Central memory CD4-positive, alpha-beta T cell (primary cell): ENCODE measurements around the gene CACNA2D4.

Experiments used
- DNase-seq: peaks from one replicate; pipeline ENCODE4 v3.0.0; 2022

CACNA2D4 gene

DNA sequence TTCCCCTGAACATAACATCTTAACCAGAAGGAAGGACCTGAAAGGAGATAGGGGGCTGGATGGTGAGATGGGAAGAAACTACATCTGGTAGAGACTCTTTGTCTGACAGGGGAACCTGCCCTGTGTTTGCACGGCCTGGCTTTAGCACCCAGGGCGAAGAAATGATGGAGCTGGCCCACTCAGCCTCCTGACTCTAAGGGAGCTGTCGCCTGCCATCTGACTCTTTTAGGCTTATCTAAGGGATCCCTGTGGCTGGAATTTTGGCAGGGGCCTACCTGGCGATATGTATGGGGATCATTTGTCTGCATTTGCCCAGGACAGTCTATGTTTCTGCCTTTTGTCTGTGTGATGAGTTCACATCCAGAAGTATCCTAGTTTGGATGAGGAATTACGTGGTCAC, 15.6 kb upstream of the CACNA2D4 start:
- DNase-seq: no peak

DNA sequence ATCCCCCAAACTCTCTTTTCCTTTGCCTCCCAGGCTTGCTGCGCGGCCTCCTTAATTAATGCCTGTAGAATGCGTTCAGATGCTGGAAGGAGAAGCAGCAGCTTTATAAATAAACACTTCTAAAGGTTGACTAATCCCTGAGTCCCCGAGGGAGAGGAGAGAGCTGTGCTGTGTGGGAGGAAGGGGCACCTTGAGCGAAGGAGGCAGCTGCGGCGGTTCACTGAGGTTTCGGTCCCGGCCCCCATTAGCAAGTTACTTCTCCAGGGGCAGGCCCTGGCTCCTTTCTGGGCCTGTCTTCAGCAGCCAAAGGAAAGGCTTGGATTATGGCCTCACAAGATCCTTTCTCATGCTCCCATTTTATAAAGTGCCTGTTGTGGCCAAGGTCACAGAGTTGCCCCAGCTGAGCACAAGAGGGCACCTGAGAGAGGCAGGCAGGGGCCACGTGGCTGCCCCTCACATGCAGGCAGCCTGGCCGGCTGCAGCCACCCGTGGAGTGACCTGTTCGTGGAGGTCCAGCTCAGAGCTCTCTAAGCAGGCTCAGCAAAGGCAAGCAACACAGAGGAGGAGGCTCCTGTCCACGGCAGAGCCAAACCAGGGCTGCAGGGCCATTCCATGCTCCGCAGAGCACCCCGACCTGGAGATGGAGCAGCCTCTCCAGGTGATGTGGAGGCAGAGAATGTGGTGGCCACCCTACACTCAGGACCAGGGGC, 15.0 kb upstream of the CACNA2D4 start:
- DNase-seq: no peak

DNA sequence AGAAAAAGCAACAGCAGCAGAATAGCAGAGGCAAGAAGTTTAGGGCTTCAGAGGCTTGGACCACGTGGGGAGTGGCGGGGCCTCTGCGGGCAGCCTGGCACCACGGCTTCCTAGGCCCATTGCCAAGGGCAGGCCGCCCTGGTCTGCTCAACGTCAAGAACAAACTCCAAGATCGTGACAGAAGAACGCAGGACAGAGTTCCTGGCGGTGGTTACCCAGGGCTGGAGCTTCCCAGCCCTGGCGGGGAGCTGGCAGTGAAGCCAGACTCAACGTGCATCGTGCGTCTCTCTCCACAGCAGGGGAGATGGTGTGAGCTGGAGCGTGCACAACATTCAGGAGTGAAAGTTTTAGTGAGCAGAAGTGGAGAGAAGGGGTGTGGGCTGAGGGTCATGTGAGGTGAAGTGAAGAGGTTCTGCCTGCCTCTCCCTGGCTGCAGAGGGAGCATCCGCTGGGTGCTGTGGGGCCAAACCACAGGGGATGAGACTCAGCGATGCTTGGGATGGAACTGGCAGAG, 13.9 kb upstream of the CACNA2D4 start:
- no peak for DNase-seq

DNA sequence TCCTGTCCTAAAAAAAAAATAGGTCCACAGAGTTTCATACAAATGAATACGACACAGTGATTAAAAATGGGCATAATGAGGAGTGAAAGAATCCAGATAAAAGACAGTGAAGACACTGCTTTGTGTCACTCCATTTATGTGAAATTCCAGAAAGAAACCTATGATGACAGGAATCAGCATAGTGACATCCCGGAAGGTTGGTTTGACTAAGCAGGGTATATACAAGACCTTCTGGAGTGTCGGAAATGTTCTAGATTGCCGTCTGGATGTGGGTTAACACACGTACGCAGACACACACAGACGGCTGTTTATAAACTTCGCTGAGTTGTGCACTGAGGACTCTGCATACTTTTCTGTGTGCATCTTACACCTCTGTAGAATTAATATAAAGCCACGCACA, 13.2 kb upstream of the CACNA2D4 start:
- DNase-seq: no peak

DNA sequence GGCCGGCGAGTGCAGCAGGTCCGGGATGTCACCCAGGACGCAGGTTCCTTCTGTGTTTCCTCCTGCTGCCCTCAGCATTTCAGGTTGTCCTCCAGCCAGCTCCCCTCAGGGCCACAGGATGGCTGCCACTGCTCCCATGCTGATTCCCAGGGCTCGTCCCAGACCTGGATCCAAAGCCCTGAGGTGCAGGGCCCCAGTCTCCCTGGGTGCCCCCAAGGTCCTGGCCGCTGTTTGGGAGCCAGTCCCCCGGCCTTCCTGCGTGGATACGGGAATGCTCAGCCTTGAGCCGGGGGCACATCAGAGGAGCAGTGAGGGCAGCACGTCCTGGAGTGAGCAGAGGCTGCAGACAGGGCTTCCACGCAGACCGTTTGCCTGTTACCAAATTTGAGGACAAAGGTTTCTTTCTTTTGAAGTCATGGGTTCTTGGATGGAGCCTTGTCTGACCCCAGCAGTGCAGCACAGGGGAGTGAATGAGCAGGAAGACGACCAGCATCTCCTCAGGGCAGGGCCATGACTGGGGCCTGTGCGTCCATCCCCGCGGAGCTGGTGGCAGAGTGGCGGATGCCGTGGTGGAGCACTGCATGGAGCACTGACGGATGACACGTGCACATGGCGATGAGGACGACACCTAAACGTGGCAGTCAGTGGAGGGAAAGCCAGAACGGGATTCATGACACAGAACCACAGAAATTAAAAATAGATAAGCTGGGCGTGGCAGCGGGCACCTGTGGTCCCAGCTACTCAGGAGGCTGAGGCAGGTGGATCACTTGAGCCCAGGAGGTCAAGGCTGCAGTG, 12.5 kb upstream of the CACNA2D4 start:
- no peak for DNase-seq

DNA sequence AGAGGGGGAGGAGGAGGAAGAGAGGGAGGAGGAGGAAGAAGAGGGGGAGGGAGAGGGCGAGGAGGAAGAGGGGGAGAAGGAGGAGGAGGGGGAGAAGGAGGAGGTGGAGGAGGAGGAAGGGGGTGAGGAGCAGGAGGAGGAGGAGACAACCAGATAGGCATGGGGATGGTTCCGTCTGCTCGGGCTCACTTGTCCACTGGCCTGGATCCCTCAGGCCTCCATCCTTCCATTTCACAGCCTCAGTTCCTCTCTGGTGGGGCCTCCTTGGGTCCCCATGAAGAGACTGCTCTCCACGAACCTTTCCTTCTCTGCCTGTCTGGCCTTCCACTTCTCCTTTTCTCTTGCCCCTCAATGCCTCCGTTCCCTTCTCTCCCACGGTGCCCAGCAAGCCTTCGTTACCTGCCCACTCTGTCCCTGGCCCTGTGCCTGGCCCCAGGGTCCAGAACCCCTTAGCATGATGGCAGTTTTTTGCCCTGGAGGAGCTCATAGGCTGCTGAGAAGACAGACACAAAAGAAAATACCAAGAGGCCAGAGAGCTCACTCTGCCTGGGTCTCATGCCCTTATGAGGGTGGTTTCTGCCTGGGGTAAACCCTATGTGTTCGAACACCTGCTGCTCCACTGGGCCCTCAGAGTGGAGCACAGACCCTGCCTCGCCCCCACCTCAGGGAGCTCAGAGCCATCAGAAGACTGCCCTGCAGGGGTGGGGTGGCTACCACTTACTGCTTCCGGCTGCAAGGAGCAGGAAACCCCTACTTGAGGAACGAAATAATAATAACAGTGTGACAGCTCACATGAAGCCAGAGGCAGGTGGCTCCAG, 11.7 kb upstream of the CACNA2D4 start:
- DNase-seq: no peak

DNA sequence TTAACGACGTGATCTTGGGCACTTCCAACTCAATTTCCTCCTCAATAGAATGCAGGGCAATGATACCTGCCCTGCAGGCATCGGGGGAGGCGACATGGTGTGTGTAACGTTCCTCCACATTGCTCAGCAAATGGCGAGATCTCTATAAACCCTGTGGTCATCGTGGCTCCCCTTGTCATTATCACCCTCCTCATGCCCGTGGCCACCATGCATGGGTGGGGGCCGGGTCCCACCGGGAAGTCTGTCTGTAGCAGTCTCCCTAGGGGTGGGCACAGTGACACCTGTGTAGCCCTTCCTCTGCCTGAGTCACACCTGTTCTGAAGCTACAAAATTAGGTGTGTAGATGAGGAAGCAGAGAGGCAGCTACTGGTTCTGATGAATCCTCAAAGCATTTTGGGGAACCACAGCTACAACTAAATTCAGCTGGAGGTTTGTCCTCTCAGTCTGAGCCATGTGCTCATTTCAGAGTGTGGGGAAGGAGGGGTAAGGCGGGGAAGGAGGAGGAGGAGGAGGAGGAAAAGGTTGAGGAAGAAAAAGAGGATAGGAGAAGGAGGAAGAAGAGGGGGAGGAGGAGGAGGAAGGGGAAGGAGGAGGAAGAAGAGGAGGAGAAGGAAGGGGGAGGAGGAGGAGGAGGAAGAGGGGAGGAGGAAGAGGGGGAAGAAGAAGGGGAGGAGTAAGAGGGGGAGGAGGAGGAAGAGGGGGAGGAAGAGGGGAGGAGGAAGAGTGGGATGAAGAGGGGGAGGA, 11.0 kb upstream of the CACNA2D4 start:
- no peak for DNase-seq

DNA sequence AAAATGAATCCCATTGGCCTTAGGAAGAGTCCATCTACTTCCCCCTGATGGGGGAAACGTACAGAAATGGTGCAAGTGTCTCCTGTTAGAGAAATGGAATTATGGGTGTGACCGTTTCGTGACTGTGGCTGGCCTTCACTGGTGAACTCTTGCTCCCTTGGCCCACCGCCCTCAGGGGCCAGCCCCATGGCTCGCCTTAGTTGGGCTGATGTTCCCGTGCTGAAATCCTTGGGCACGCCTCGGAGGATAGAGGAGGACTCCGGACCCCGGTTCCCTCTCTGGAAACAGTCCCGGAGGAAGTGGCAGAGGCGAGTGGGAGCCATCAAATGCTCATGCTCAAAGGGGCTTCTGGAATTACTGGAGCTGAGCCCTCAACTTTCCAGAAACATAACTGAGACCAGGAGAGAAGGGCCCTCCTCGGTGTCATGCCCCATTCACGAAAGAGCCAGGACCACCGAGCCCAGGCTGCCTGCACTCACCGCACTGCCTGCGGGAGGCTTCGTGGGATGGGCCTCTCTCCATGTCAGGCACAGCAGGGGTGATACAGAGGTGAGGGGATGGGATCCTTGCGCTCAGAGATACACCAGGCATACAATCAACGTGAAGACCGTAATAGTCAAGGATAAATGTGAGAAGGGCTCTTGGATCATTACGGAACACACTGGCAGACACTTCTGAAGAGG, 10.1 kb upstream of the CACNA2D4 start:
- DNase-seq: no peak

DNA sequence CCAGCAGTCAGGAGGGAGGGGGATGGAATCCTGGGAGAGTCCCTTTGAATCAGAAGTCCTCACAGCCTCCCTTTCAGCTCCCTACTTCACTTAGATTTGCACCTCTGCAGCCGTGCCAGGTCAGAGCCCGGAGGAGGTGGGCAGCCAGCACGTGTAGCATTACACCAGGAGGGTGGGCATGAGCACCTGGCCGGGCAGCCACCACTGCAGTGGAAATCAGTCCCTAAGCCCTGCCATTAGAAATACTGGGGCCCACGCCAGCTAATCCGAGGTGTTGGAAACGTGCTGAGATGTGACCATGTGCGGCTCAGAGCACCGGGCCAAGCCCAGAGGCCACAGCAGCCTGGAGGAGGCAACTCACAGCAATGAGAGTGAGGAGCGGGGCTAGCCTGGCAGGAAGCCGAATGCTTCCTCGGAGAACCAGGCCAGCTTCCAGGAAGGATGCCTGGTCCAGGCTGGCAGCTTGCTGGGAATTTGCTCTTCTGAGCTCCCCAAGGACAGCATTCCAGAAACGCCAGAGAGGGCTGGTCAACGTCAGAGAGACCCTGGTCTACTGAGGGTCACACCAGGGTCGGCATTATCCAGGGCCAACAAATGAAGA, 9.4 kb upstream of the CACNA2D4 start:
- DNase-seq: no peak

DNA sequence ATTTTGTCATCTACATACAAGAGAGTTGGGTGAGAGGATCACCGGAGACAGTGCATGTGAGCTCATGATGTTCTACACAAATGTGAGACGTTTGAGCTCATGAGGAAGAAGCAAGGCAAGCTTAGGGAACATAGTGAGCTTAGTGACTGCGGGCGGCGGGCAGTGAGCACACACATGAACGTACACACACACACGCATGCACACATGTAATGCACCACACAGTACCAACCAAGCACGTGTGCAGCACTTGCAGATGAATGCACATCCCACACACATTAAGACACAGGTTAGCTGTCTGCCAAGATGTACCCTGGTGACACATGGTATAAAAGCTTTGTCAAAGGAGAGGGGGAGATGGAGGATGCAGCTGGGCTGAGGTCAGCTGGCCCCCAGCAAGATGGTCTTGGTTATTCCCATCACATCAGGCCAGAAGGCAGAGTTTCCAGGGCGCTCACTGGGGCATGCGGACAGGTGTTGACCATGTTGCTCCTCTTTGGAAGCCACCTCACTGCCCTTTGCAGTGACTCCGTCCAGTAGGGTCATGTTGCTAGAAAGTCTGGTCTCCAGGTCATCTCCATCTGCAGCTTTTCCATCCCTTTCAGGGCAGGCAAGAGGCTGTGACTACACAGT, 8.7 kb upstream of the CACNA2D4 start:
- no peak for DNase-seq

DNA sequence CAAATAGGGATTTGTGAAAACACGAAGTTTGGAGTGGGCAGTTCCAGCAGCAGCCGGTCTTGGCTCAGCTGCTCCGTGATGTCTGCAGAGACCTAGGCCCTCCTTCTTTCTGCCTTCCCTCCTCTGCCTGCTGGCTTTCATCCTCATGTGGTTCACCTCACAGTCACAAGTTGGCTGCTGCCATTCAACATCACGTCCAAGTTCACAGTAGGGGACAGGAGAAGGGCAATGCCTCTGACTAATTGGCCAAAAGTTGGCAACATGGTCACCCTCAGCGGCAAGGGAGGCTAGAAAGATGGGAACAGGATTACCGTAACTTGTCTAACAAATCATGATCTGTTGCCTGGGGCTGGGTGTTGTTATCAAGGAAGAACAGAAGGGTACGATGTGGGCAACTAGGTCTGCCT, 7.8 kb upstream of the CACNA2D4 start:
- no peak for DNase-seq

DNA sequence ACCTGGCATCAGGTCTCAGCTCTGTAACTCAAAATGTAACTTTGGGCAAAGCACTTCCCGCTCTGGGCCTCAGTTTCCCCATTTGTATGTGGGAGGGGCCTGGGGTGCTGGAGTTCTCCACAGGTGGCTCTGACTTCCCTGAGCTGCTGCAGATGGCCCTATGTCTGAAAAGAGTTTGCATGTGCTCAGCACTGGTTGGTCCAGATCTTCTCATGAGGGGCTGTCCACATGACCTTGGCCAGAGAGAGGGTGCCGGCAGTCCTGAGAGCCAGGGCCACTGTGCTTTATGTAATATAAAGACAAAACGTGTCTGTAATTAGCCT, 7.2 kb upstream of the CACNA2D4 start:
- DNase-seq: no peak

DNA sequence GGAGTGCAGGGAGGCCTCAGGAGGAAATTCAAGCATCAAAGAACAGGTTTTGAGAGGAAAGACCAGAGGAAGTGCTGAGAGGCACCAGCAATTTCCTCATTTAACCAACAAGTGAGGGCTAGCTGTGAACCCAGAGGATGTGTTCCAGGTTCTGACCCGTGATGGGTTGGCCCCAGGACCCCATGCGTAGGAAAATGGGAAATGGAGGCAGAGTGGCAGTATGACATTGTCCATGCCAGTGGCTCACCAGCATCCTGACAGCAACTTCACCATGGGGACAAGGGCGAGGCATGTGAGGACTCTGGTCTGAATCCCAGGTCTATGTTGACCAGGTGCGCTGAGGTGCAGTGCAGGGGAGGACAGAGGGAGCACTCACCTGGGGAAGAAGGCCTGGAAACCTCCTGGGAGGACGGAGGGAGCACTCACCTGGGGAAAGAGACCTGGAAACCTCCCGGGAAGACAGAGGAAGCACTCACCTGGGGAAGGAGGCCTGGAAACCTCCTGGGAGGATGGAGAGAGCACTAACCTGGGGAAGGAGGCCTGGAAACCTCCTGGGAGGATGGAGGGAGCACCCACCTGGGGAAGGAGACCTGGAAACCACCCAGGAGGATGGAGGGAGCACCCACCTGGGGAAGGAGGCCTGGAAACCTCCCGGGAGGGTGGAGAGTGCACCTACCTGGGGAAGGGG, 6.7 kb upstream of the CACNA2D4 start:
- no peak for DNase-seq

DNA sequence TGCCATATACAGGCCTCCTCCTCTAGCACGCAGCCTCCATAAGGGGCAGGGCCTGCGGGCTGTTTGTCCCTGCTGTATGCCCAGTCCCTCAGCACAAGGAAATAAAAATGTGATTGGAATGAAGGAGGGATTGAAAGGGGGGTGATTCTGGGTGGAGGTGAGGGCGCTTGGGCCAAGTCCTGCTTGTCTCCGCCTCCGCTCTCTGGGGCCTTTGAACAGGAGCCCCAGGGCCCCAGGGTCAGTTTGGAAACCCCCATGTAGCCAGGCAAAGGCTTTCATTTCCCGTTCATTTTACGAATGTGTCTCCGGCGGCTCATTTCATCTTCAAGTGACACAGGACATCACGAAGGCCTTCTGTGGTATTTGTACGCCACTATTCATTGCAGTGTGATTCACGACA, 4.5 kb upstream of the CACNA2D4 start:
- DNase-seq: no peak

DNA sequence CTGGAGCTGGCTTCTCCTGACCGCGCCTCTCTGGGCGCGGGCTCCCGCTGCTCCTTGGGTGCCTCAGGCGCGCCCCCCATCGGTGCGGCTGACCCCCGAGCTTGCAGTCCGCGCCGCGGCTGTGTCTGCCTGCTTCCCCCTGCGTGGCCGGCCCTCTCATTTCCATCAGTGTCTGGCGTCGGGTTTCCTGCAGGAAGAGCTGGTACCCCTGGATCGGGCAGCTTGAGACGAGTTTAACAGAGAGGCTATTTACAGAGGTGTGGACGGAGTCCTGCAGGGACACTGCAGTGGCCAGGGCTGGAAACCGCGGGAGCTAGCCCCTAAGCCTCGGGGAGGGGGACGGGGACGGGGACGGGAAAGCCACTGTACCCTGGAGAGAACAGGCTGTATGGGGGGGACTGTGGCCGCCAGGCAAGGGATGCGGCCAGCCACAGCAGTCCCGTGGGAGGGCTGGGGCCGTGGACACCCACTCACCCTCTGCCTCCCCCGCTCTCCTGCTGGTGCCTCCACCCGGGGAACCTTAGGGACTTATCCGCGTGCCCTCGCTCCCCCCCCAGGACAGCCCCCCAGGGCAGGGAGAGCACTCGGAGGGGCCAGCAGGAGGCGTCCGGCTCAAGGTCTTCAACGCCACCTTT, 3.7 kb upstream of the CACNA2D4 start:
- DNase-seq: no peak

DNA sequence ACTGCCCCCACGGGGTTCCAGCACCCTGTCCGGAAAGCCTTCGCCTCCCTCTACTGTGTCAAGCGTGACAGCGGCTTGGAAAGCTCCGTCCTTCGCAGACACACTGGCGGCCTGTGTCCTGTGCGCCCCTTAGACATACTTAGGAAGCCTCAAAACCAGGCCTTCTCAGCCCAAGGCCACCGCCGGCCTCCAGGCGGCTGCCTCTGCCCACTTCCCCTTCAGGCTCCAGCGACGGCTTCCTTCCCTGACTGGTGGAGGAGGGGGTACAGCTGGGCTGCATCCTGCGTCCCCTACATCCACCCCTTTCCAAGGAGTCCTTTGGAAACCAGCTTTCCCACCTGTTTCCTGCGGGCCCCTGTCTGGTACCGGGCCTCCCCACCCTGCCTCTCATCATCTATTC, 2.5 kb upstream of the CACNA2D4 start:
- no peak for DNase-seq

DNA sequence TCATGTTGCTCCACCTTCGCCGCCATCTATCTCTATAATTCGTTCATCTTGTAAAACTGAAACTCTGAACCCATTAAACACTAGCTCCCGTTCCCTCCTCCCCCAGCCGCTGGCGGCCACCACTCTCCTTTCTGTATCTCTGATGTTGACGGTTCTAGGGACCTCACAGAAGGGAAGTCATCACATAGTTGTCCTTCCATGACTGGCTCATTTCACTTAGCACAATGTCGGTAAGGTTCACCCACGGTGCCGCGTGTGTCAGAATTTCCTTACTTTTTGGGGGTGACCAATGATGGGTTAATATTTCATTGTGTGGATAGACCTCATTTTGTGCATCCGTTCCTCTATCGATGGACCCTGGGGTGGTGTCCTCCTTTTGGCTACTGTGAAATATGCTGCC, 2.0 kb upstream of the CACNA2D4 start:
- DNase-seq: no peak

DNA sequence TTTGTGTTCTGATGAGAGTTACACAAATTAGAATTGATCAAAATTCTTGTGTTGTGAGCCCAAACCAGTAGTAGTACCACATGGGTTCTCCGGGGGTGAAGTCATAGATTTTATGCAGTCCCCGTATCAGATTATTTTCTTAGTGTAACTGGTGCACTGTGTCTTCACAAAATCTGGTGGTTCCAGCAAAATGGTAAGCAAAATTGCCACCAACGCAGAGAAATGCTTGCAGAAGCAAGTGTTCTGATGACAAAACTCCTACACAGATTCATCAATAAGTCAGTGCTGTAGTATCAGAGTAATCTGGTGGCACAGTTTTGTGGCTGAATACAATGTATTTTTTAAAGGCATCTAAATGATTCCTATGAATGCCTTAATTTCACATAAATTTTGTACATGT, 1.3 kb upstream of the CACNA2D4 start:
- no peak for DNase-seq

DNA sequence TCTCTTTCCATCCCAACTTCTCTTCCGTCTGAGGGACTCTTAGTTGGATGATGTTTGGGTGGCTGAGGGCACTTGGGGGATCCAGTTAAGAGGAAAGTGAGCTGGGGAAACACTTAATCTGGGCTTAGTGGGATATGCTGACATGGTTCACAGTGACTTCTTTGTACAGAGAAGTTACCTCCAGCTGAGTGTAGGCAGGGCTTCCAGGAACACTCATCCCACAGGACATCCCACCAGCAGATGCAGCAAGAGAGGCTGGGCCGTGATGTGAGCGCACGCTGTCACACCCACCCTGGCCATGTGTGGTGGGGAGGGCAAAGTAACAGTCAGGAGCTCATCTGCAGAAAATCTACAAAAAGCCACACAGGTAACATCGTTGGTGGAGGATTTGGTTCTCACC, 832 bp upstream of the CACNA2D4 start:
- no peak for DNase-seq

DNA sequence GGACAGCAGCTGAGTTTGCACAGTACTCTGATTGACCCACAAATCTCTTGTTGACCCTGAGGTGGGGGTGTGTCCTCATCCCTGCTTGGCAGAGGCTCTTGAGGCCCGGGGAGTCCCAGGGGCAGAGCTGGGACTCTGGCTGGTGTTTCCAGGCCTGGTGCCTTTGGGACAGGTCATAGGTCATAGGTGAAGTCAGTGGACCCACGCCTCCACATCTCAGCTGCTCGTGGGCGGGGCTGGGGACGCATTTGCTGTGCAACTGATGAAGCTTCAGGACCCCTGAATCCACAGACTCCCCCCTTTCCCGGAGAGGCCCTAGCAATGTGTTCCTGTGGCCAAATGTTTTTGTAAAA, 408 bp upstream of the CACNA2D4 start:
- DNase-seq: no peak
